A673 (cell line): Measurements from ENCODE around the gene LHX1. TPM values are rescaled to one million over a fixed set of nuclear protein-coding genes. Genes with fewer than 3 reads are reported as not detected.

Experiments used
- BruUV-seq: library from RNA; stranded (reverse); fragments of 400-500 nt; replicated peaks from 2 replicates; lab custom pipeline; 2021; lab: Mats Ljungman, UMichigan
- CTCF ChIA-PET: fragments of 300-600 bp; sonication (Branson Sonifier 250); formaldehyde crosslinking; loops from one replicate; lab custom pipeline; 2022; ENCODE audit warnings: antibody characterized with exemption; lab: Charles Lee
- POLR2A ChIA-PET: fragments of 300-600 bp; sonication (Branson Sonifier 250); formaldehyde crosslinking; loops from one replicate; lab custom pipeline; 2022; ENCODE audit warnings: antibody characterized with exemption; ENCODE audit not compliant: low non-redundant PET; lab: Charles Lee
- DNase-seq: peaks from one replicate; pipeline ENCODE4 v3.0.0-alpha.2; 2015; ENCODE audit warnings: low spot score
- H3K27ac ChIP-seq: fragments of 200-600 bp; sonication (generic); 2 replicates; pipeline ENCODE4 v1.5.1; 2016; ENCODE audit warnings: mixed run types, low read depth, mild to moderate bottlenecking, mixed read lengths, antibody characterized with exemption, low read length; ENCODE audit not compliant: poor library complexity, severe bottlenecking
- H3K27me3 ChIP-seq: fragments of 200-600 bp; sonication (generic); replicated peaks from 2 replicates; pipeline ENCODE4 v1.6.1; 2017; ENCODE audit warnings: mixed run types, low read depth, mild to moderate bottlenecking, mixed read lengths, antibody characterized with exemption, low read length; ENCODE audit not compliant: insufficient read depth, poor library complexity
- H3K36me3 ChIP-seq: fragments of 200-600 bp; sonication (generic); 2 replicates; pipeline ENCODE4 v1.6.1; 2016; ENCODE audit warnings: mixed run types, mild to moderate bottlenecking, mixed read lengths, antibody characterized with exemption, low read length; ENCODE audit not compliant: insufficient read depth, poor library complexity, severe bottlenecking
- H3K4me1 ChIP-seq: fragments of 200-600 bp; sonication (generic); 2 replicates; pipeline ENCODE4 v1.6.1; 2017; ENCODE audit warnings: mixed run types, mild to moderate bottlenecking, mixed read lengths, antibody characterized with exemption, low read length; ENCODE audit not compliant: insufficient read depth, poor library complexity, severe bottlenecking
- H3K4me3 ChIP-seq: fragments of 200-600 bp; sonication (generic); 2 replicates; pipeline ENCODE4 v1.5.1; 2016; ENCODE audit warnings: low read depth, mixed run types, mild to moderate bottlenecking, mixed read lengths, low read length; ENCODE audit not compliant: poor library complexity, severe bottlenecking
- H3K9me3 ChIP-seq: fragments of 200-600 bp; sonication (generic); 2 replicates; pipeline ENCODE4 v1.6.1; 2016; ENCODE audit warnings: mixed run types, low read depth, mild to moderate bottlenecking, mixed read lengths, antibody characterized with exemption, low read length; ENCODE audit not compliant: poor library complexity, severe bottlenecking
- EZH2 ChIP-seq: fragments of 200-600 bp; sonication (generic); IDR thresholded peaks from 2 replicates; pipeline ENCODE4 v1.6.1; 2017; ENCODE audit warnings: borderline replicate concordance, low read depth, mild to moderate bottlenecking, mixed read lengths, antibody characterized with exemption, low read length; ENCODE audit not compliant: poor library complexity, severe bottlenecking
- intact Hi-C: fragments of 100-400 bp; cut with micrococcal nuclease; formaldehyde crosslinking; loops from one replicate; pipeline ENCODE4 v1.10.0; 2022; ENCODE audit not compliant: unreplicated experiment
- total RNA-seq: library from RNA; stranded (reverse); gene quantifications from 2 replicates; pipeline ENCODE4 v1.2.3, GENCODE V29; 2021
- TF ChIP-seq, protein P1 (sequence below): fragments of 300-800, 200-600 bp; sonication (generic); conservative IDR thresholded peaks from 2 replicates; pipeline ENCODE4 v1.5.1; 2017; ENCODE audit warnings: low read depth, mild to moderate bottlenecking, antibody characterized with exemption, low read length, moderate library complexity, mixed read lengths

LHX1 gene
- total RNA-seq, 1 experiment from 2014 or later, result not detected

- no peak for TF ChIP-seq EZH2
- TF ChIP-seq, protein P1, sequence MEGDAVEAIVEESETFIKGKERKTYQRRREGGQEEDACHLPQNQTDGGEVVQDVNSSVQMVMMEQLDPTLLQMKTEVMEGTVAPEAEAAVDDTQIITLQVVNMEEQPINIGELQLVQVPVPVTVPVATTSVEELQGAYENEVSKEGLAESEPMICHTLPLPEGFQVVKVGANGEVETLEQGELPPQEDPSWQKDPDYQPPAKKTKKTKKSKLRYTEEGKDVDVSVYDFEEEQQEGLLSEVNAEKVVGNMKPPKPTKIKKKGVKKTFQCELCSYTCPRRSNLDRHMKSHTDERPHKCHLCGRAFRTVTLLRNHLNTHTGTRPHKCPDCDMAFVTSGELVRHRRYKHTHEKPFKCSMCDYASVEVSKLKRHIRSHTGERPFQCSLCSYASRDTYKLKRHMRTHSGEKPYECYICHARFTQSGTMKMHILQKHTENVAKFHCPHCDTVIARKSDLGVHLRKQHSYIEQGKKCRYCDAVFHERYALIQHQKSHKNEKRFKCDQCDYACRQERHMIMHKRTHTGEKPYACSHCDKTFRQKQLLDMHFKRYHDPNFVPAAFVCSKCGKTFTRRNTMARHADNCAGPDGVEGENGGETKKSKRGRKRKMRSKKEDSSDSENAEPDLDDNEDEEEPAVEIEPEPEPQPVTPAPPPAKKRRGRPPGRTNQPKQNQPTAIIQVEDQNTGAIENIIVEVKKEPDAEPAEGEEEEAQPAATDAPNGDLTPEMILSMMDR, result no peak
- Histone ChIP-seq H3K9me3 (no peaks in the 10 kb centered on the region), H3K4me1 (no peaks in the 10 kb centered on the region), H3K27ac (no peak overlapping the region), H3K4me3 (no peak overlapping the region), H3K27me3 (no peaks in the 10 kb centered on the region), H3K36me3 (no peaks in the 10 kb centered on the region)
- no peak for DNase-seq
- BruUV-seq, result no TSS peak
- POLR2A ChIA-PET, result no interaction called here
- CTCF ChIA-PET, result interaction anchor here (0.8 kb wide), 1 partner anchor 166 kb away, joined by 7 read pairs; no protein-coding TSS in a partner anchor
- intact Hi-C loops, result no loop called here
These were observed 16.0 kb upstream of the LHX1 start for GRCh38 chr17:36921095-36921851.

- Histone ChIP-seq H3K36me3 (no peaks in the 10 kb centered on the region), H3K9me3 (no peaks in the 10 kb centered on the region), H3K27ac (no peak overlapping the region), H3K4me1 (no peaks in the 10 kb centered on the region), H3K27me3 (no peaks in the 10 kb centered on the region), H3K4me3 (no peak overlapping the region)
- no peak for TF ChIP-seq EZH2
- TF ChIP-seq, protein P1, result no peak
- no TSS peak for BruUV-seq
- no peak for DNase-seq
- intact Hi-C loops, result no loop called here
- ChIA-PET CTCF (no interaction called here), POLR2A (no interaction called here)
These were observed 15.1 kb upstream of the LHX1 start for GRCh38 chr17:36922175-36922574.

- DNase-seq, result no peak
- POLR2A ChIA-PET, result no interaction called here
- TF ChIP-seq, protein P1, result no peak
- TF ChIP-seq EZH2, result no peak
- no TSS peak for BruUV-seq
- CTCF ChIA-PET, result no interaction called here
- no peaks in the 10 kb centered on the region for H3K27me3 ChIP-seq
- no peak overlapping the region for H3K4me3 ChIP-seq
- H3K9me3 ChIP-seq, result no peaks in the 10 kb centered on the region
- no peaks in the 10 kb centered on the region for H3K36me3 ChIP-seq
- intact Hi-C loops, result no loop called here
- no peak overlapping the region for H3K27ac ChIP-seq
- H3K4me1 ChIP-seq, result no peaks in the 10 kb centered on the region
These were observed 13.5 kb upstream of the LHX1 start for GRCh38 chr17:36923814-36924221.
